Activated CD4-positive, CD25-positive, alpha-beta regulatory T cell treated with anti-CD3 and anti-CD28 coated beads, Interleukin-2, amount 50 U/mL, for 72 hours (primary cell): ENCODE data around the gene RRAGD.

Experiments used
- DNase-seq: peaks from one replicate; pipeline ENCODE4 v3.0.0; 2021

RRAGD gene

GRCh38 chr6:89412071-89413005 is at the start of gene RRAGD:
RRAGD (minus strand) TSS chr6:89412273; CDS start chr6:89411993, 280 bp downstream.
- peak; percentile 66 for DNase-seq

GRCh38 chr6:89460713-89461112 is 48.6 kb upstream of the RRAGD start:
- DNase-seq = no peak

GRCh38 chr6:89459501-89459900 is 47.4 kb upstream of the RRAGD start:
- DNase-seq = no peak

GRCh38 chr6:89458704-89459103 is 46.6 kb upstream of the RRAGD start:
- no peak for DNase-seq

- no peak for DNase-seq
These were observed 42.2 kb upstream of the RRAGD start for GRCh38 chr6:89454300-89454699.

- DNase-seq = no peak
These were observed 40.2 kb upstream of the RRAGD start for GRCh38 chr6:89452281-89452680.

GRCh38 chr6:89449193-89449592 is 37.1 kb upstream of the RRAGD start:
- no peak for DNase-seq

GRCh38 chr6:89443658-89444057 is 31.6 kb upstream of the RRAGD start:
- no peak for DNase-seq

GRCh38 chr6:89440200-89440599 is 28.1 kb upstream of the RRAGD start:
- DNase-seq = no peak

GRCh38 chr6:89439014-89439413 is 26.9 kb upstream of the RRAGD start:
- DNase-seq = no peak

- no peak for DNase-seq
These were observed 26.2 kb upstream of the RRAGD start for GRCh38 chr6:89438248-89438647.

- DNase-seq = no peak
These were observed 24.2 kb upstream of the RRAGD start for GRCh38 chr6:89436226-89436625.

- no peak for DNase-seq
These were observed 22.9 kb upstream of the RRAGD start for GRCh38 chr6:89434954-89435353.

GRCh38 chr6:89434150-89434499 is 22.1 kb upstream of the RRAGD start:
- DNase-seq = no peak

- DNase-seq = peak; percentile 41
These were observed 21.4 kb upstream of the RRAGD start for GRCh38 chr6:89433252-89434149.

- peak; percentile 92 for DNase-seq
These were observed 20.8 kb upstream of the RRAGD start, which contains the start of gene ANKRD6 for GRCh38 chr6:89432875-89433251. ANKRD6 (plus strand) TSS chr6:89433152; CDS start chr6:89566977, 133,825 bp downstream.

GRCh38 chr6:89430201-89430962 is 18.3 kb upstream of the RRAGD start:
- no peak for DNase-seq

- DNase-seq = no peak
These were observed 4.7 kb upstream of the RRAGD start for GRCh38 chr6:89416796-89417195.

- no peak for DNase-seq
These were observed 3.1 kb upstream of the RRAGD start for GRCh38 chr6:89415185-89415584.

- DNase-seq = no peak
These were observed 2.1 kb upstream of the RRAGD start for GRCh38 chr6:89414215-89414614.

- DNase-seq = no peak
These were observed 930 bp upstream of the RRAGD start for GRCh38 chr6:89413006-89413400.

- DNase-seq = peak; percentile 53
These were observed 665 bp downstream of the RRAGD start for GRCh38 chr6:89411145-89412070.
